Pulmonary artery endothelial cell (primary cell): ENCODE measurements around the gene VWF. TPM values are rescaled to one million over a fixed set of nuclear protein-coding genes. Genes with fewer than 3 reads are reported as not detected.
"Not testable (repeated sequence)": the region's sequence is repeated elsewhere in the genome, so short reads cannot be mapped to it uniquely, and the experiment has no call there.

ENCODE experiments used
- DNase-seq: peaks from one replicate; pipeline ENCODE4 v3.0.0-alpha.2; 2011; ENCODE audit warnings: low read depth, low spot score
- total RNA-seq: library from RNA; depleted of rRNA; stranded (reverse); fragments of >200 nt; gene quantifications from 2 replicates; pipeline ENCODE4 v1.2.3, GENCODE V29; 2014

VWF gene
- 535 and 577 TPM in 2 replicates for total RNA-seq

- DNase-seq: peak; percentile 40
Observed at GRCh38 chr12:6124411-6125309, at the start of gene VWF. Gene VWF (minus strand): TSS chr12:6124670. CDS start chr12:6123196, 1,474 bp downstream.

DNA sequence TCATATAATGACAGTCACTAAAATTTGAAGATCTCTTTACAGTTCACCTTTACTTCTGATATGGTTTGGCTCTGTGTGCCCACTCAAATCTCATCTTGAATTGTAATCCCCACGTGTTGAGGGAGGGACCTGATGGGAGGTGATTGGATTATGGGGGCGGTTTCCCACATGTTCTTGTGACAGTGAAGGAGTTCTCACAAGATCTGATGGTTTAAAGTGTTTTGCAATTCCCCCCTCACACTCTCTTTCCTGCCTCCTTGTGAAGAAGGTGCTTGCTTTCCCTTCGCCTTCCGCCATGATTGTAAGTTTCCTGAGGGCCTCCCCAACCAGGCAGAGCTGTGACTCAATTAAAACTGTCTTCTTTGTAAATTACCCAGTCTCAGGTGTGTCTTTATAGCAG, 48.4 kb upstream of the VWF start:
- no peak for DNase-seq

DNA sequence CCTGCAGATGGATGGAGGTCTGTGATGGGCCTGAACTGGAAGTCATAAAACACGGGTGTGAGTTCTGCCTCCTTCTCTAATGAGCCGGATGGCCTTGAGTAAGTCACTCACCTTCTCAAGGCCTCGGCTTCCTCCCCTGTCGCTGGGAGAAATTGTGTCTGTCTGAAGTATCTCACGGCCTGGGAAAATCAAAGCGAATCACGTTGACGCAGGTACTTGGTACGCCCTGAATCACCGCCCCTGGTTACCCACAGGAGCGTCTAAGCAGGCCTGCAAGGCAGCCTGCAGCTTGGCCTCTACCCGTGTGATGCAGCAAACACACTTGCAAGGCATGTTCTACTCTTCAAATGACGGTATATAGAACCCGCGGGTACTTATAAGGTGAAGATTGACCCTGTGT, 47.6 kb upstream of the VWF start:
- DNase-seq: no peak

DNA sequence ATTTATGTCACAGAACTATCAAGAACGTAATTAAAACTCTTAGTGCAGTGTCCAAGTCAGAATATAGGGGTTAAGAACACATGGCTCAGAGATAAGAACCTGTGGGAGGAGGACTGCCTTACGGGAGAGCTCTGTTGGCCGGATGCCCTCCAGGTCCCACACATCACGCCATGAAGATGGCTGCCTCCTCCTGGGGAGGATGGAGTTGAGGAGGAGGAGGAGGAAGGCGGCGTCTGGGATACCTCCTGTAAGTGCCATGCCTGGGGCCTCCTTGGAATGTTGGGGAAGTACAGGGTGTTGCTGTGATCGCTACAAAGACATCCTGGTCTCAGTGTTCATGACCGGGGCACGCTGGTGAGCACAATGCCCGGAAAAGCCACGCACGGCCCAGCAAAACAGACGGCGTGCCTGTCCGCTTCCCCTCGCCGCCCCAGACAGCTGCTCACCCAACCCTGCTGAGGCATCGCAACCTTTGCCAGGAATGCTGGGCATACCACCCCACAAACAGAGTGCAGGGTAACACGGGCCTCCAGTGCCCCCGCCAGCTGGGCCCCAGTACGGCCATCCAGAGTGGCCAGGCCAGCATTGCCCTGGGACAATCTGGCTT, 47.0 kb upstream of the VWF start:
- peak; percentile 100 for DNase-seq

DNA sequence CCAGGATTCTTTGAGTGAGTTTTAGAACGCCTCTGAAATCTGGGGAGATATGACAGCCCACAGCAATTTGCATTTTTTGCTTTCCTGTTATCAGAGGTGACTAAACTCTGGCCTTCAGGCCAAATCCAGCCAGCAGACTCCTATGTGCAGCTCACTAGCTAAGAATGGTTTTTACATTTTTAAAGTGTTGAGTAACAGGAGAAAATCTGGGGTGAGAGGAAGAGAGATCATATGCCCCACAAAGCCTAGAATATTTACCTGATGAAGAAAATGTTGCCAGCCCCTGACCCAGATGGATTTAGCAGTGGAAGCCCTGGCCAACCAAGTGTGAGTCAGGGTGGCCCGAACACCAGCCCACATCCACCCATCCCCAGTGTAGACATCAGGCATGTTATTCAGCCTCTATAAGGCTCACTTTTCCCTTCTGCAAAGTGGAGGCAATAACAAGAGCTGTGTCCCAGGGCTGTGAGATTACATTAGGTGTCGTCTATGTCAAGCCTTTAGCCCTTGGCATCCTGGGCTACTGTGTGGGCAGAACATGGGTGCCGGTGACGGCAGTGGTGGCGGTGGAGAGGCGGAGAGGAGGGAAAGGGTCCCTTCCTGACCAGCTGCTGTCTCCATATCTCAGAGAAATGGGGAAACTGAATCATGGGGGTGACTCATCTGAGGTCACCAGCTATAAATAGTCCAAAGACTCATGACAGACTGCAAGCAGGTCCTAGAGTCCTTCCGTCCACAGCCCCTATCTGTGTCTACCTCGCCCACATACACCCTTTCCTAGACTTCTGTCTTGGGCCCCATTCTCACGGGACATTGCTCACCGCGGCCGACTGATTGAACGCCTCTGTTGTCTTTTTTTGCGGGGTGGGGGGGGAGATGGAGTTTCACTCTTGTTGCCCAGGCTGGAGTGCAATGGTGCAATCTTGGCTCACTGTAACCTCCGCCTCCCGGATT, 43.1 kb upstream of the VWF start:
- peak; percentile 95 for DNase-seq

GRCh38 chr12:6166808-6167207, 42.3 kb upstream of the VWF start:
- no peak for DNase-seq

GRCh38 chr12:6165395-6165794, 40.9 kb upstream of the VWF start:
- DNase-seq: no peak

- no peak for DNase-seq
Observed at GRCh38 chr12:6163416-6164060, 39.1 kb upstream of the VWF start.

DNA sequence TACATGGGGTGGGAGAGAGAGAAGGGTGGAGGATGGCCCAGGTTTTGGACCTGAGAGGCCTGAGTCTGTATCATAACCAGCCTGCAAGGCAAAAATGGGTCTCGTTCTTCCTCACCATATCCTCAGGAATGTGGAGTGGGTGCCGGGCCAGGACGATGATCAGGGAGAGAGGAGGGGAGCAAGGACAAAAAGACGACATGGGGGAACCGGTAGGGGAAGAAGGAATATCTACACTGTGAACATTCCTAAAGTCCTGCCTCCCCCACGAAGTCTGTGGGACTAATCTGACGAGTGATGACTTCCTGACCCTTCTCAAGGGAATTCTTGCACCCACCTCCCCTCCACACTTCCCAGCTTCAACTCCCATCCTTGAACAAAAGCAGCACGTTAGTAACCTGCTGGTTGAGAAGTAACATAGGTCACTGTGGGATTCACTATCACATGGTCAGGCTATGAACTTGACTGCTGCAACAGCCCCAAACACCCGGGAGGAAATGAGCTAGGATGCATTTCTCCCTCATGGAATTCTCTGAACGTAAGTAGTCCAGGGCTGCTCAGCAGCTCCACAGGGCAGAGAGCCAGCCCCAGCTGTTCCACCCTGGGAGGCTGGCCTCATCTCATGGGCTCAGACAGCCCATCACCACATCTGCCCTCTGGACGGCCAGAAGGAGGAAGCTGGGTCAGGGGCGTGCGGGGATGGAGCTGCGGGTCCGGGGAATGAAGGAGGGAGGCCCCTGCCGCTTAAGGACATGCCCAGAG, 36.8 kb upstream of the VWF start:
- DNase-seq: no peak

DNA sequence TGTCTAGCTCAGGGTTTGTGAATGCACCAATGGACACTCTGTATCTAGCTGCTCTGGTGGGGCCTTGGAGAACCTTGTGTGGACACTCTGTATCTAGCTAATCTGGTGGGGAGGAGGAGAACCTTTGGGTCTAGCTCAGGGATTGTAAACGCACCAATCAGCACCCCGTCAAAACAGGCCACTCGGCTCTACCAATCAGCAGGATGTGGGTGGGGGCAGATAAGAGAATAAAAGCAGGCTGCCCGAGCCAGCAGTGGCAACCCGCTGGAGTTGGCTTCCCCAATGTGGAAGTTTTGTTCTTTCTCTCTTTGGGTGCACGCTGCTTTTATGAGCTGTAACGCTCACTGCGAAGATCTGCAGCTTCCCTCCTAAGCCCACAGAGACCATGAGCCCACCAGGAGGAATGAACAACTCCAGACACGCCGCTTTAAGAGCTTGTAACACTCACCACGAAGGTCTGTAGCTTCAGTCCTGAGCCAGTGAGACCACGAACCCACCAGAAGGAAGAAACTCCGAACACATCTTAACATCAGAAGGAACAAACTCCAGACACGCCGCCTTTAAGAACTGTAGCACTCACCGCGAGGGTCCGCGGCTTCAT, 35.7 kb upstream of the VWF start:
- not testable (repeated sequence) for DNase-seq

GRCh38 chr12:6159166-6160011, 34.9 kb upstream of the VWF start:
- not testable (repeated sequence) for DNase-seq

DNA sequence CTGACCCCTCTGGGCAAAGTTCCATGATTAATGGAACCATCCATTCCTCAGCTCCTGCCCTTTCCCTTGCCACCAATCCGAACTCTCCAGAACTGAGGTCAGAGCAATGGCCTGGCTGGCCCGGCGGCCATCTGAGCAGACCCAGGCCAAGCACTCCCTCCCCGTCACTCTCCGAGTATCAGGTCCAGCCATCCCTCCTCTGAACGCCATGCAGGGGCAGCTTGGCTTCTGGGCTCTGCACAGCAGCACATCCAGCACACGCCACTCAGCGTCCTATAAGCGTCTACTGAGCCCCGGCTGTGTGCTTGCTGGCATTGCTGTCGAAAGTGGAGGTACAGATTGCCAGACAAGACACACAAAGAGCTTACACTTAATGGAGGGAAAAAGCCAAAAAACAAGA, 34.3 kb upstream of the VWF start:
- no peak for DNase-seq

DNA sequence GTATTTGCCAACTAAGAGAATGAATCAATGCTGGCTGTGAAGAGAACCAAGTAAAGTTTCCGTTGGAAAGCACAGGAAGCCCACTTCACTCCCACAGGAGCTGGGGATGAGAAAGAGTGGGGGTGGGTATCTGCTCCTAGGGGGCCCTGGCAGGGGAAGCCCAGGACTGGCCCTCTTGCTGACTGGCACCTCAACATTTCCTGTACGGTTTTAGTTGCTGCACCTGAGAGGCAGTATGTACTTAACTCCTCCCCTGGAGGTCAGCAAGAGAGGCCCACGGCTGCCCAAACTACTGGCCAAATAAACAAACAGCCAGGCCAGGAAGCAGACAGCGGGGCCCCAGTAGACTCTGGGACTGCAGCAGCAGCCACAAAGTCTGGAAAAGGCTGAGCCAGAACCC, 33.8 kb upstream of the VWF start:
- DNase-seq: no peak

DNA sequence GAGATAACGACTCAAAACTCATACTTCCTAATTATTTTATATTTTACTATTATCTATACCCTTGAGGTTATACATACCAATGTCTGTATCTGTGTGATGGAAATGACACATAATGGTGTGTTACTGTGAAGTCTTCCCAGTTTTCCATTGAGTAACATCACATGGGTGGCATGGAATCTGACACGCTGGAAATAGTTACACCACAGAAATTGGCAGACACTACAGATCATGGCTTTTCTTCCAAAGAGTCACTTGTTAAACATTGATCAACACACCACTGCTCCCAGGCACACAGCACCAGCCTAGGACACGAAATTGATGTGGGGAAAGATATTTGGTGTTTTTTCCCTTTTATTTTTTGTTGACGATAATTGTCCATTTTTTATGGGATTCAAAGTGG, 33.0 kb upstream of the VWF start:
- DNase-seq: no peak

GRCh38 chr12:6154730-6155459, 30.4 kb upstream of the VWF start:
- DNase-seq: no peak

DNA sequence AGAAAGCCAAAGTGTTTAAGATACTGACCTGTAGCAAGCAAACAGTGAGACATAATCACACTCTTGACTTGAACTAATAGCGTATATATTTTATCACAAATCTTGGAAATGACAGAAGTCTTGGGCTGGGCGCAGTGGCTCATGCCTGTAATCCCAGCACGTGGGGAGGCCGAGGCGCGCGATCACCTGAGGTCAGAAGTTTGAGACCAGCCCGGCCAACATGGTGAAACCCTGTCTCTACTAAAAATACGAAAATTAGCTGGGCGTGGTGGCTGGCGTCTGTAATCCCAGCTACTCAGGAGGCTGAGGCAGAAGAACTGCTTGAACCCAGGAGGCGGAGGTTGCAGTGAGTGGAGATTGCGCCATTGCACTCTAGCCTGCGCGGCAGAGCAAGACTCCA, 24.3 kb upstream of the VWF start:
- not testable (repeated sequence) for DNase-seq

DNA sequence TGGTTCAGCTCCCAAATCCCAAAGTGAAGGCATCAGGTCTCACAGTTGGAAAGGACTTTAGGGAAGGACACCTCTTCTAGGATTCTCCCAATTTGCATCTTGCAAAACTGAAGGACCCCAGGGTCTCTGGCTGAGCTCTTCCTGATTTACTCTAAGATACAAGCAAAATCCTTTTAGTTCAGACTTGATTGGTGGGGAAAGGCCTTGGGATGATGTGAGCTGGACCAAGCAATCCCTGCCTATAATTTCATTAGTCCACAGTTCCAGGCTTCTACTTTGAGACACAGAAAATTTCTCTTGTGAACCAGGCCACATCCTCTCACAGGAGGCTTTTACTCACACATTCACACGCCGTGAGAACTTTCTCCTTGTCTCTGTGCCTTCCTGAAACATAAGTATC, 23.6 kb upstream of the VWF start:
- DNase-seq: no peak

- DNase-seq: no peak
Observed at GRCh38 chr12:6146951-6147350, 22.5 kb upstream of the VWF start.

DNA sequence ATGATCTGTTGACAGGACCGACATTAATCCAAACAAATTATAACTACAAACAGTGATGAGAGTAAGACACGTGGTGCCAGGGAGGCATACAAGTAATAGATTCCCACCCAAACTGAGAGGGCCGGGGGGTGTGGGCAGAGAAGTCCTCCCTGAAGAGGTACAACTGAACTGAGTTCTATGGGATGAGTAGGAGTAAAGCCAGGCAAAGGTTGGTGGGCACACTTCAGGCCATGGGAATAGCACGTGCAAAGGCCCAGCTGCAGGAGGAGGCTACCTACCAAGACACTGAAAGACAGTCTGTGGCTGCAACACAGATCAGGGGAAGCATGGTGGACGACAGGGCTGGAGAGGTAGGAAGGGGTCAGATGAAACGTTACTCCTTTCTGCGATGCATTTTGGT, 22.0 kb upstream of the VWF start:
- no peak for DNase-seq
